ENCODE measurements around the gene EFHC2. TPM values are rescaled to one million over a fixed set of nuclear protein-coding genes. Genes with fewer than 3 reads are reported as not detected.

The EFHC2 gene
- total and polyA plus RNA-seq, 4 donors = 0.10 to 0.84 (median 0.81) TPM; not detected in 1

- DNase-seq (no peak), ATAC-seq (ENCODE audit: low FRiP score) (no peak)
- intact Hi-C loops (cut with DNase I) = no loop called here
- no peaks in the 10 kb centered on the region for H3K27me3 ChIP-seq (ENCODE audit: control insufficient read depth in 1 of 2, insufficient read depth in 2 of 2, low read length in 1 of 2)
- H3K9me3 ChIP-seq (ENCODE audit: control insufficient read depth, low read length) = no peaks in the 10 kb centered on the region
- no peak overlapping the region for H3K27ac ChIP-seq (ENCODE audit: low read depth in 1 of 2, low read length in 2 of 2)
- H3K36me3 ChIP-seq (ENCODE audit: control insufficient read depth in 1 of 2, insufficient read depth in 2 of 2, low read length in 1 of 2) = no peaks in the 10 kb centered on the region
- H3K4me1 ChIP-seq (ENCODE audit: control insufficient read depth in 1 of 2, insufficient read depth in 2 of 2, low read length in 2 of 2) = no peaks in the 10 kb centered on the region
- whole genome bisulfite sequencing, 2 donors = 23 to 51% methylated on average over 8 of the region's 8 CpGs
- H3K4me3 ChIP-seq (ENCODE audit: low read length in 2 of 2) = no peak overlapping the region
These were observed 199.1 kb downstream of the EFHC2 start for GRCh38 chrX:44144177-44144945.

DNA sequence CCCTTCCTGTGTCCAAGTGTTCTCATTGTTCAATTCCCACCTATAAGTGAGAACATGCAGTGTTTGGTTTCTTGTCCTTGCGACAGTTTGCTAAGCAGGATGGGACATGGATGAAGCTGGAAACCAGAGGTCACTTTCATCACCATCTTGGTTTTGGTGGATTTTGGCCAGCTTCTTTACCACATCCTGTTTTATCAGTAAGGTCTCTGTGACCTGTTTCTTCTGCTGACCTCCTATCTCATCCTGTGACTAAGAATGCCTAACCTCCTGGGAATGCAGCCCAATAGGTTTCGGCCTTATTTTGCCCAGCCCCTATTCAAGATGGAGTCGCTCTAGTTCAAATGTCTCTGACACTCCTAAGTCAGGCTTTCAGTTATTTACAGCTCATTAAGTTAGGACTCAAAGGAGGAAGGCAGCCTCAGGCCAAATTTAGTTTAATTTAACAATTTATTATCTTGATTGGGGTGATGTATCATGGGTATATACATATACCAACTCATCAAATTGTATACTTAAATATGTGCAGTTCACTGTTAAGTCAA is 200.3 kb downstream of the EFHC2 start:
- DNase-seq = no peak
- intact Hi-C loops (cut with DNase I) = no loop called here
- no peak for ATAC-seq (ENCODE audit: low FRiP score)
- no peaks in the 10 kb centered on the region for H3K9me3 ChIP-seq (ENCODE audit: control insufficient read depth, low read length)
- H3K27ac ChIP-seq (ENCODE audit: low read depth in 1 of 2, low read length in 2 of 2) = no peak overlapping the region
- 96 to 98% methylated on average over 3 of the region's 3 CpGs for WGBS, 2 donors
- no peaks in the 10 kb centered on the region for H3K36me3 ChIP-seq (ENCODE audit: control insufficient read depth in 1 of 2, insufficient read depth in 2 of 2, low read length in 1 of 2)
- no peaks in the 10 kb centered on the region for H3K4me1 ChIP-seq (ENCODE audit: control insufficient read depth in 1 of 2, insufficient read depth in 2 of 2, low read length in 2 of 2)
- H3K4me3 ChIP-seq (ENCODE audit: low read length in 2 of 2) = no peak overlapping the region
- no peaks in the 10 kb centered on the region for H3K27me3 ChIP-seq (ENCODE audit: control insufficient read depth in 1 of 2, insufficient read depth in 2 of 2, low read length in 1 of 2)

GRCh38 chrX:44130189-44130588 is 213.3 kb downstream of the EFHC2 start:
- Histone ChIP-seq H3K36me3 (ENCODE audit: control insufficient read depth in 1 of 2, insufficient read depth in 2 of 2, low read length in 1 of 2) (no peaks in the 10 kb centered on the region), H3K4me1 (ENCODE audit: control insufficient read depth in 1 of 2, insufficient read depth in 2 of 2, low read length in 2 of 2) (no peaks in the 10 kb centered on the region), H3K27me3 (ENCODE audit: control insufficient read depth in 1 of 2, insufficient read depth in 2 of 2, low read length in 1 of 2) (no peaks in the 10 kb centered on the region), H3K27ac (ENCODE audit: low read depth in 1 of 2, low read length in 2 of 2) (no peak overlapping the region), H3K9me3 (ENCODE audit: control insufficient read depth, low read length) (no peaks in the 10 kb centered on the region), H3K4me3 (ENCODE audit: low read length in 2 of 2) (no peak overlapping the region)
- WGBS, 2 donors = 63 to 78% methylated on average over 2 of the region's 2 CpGs
- no peak for DNase-seq
- ATAC-seq (ENCODE audit: low FRiP score) = no peak
- intact Hi-C loops (cut with DNase I) = no loop called here

DNA sequence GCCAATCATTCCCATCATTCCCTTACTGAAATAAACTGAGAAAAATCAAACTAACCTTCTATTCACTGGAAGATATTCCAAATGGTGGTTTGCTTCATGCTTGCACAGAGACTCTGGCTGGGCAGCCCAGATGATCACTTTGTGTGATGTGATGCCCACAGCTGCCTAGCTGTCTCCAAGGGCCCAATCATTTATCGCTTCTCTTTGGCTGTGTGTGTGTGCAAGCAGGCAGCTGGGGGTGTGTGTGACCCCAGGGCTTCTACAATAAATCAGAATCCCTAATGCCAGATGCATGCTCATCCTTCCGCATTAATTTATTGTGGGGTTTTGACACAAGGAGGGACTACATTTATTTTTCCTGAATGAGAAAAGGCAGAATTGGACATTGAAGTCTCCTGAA is 230.1 kb downstream of the EFHC2 start:
- Histone ChIP-seq H3K4me3 (ENCODE audit: low read length in 2 of 2) (no peak overlapping the region), H3K4me1 (ENCODE audit: control insufficient read depth in 1 of 2, insufficient read depth in 2 of 2, low read length in 2 of 2) (no peaks in the 10 kb centered on the region), H3K36me3 (ENCODE audit: control insufficient read depth in 1 of 2, insufficient read depth in 2 of 2, low read length in 1 of 2) (no peaks in the 10 kb centered on the region), H3K9me3 (ENCODE audit: control insufficient read depth, low read length) (no peaks in the 10 kb centered on the region), H3K27me3 (ENCODE audit: control insufficient read depth in 1 of 2, insufficient read depth in 2 of 2, low read length in 1 of 2) (no peaks in the 10 kb centered on the region), H3K27ac (ENCODE audit: low read depth in 1 of 2, low read length in 2 of 2) (no peak overlapping the region)
- ATAC-seq (ENCODE audit: low FRiP score) (no peak), DNase-seq (no peak)
- WGBS, 2 donors = 92 to 96% methylated on average over 2 of the region's 2 CpGs
- intact Hi-C loops (cut with DNase I) = no loop called here

DNA sequence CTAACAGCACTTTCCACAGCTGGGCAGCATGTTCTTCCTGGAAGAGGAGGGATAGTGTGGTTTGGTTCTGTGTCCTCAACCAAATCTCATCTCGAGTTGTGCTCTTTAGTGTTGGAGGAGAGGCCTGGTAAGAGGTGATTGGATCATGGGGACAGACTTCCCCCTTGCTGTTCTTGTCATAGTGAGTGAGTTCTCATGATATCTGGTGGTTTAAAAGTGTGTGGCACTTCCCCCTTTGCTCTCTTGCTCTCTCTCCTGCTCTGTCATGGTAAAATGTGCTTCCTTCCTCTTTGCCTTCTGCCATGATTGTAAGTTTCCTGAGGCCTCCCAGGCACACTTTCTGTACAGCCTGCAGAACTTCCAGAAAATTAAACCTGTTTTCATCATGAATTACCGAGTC is 236.6 kb downstream of the EFHC2 start:
- intact Hi-C loops (cut with DNase I) = no loop called here
- WGBS, 2 donors = 57 to 85% methylated on average over 2 of the region's 2 CpGs

GRCh38 chrX:44105228-44105913 is 238.1 kb downstream of the EFHC2 start:
- H3K27ac ChIP-seq (ENCODE audit: low read depth in 1 of 2, low read length in 2 of 2) = no peak overlapping the region
- H3K27me3 ChIP-seq (ENCODE audit: control insufficient read depth in 1 of 2, insufficient read depth in 2 of 2, low read length in 1 of 2) = no peaks in the 10 kb centered on the region
- DNase-seq = no peak
- no peak overlapping the region for H3K4me3 ChIP-seq (ENCODE audit: low read length in 2 of 2)
- H3K9me3 ChIP-seq (ENCODE audit: control insufficient read depth, low read length) = no peaks in the 10 kb centered on the region
- ATAC-seq (ENCODE audit: low FRiP score) = no peak
- no peaks in the 10 kb centered on the region for H3K36me3 ChIP-seq (ENCODE audit: control insufficient read depth in 1 of 2, insufficient read depth in 2 of 2, low read length in 1 of 2)
- H3K4me1 ChIP-seq (ENCODE audit: control insufficient read depth in 1 of 2, insufficient read depth in 2 of 2, low read length in 2 of 2) = no peaks in the 10 kb centered on the region
- WGBS, 2 donors = 41 to 51% methylated on average over 12 of the region's 12 CpGs
- intact Hi-C loops (cut with DNase I) = no loop called here

More for the DNA sequence above, 236.6 kb downstream of the EFHC2 start:
- Histone ChIP-seq H3K36me3 (ENCODE audit: control insufficient read depth in 1 of 2, insufficient read depth in 2 of 2, low read length in 1 of 2) (no peaks in the 10 kb centered on the region), H3K4me3 (ENCODE audit: low read length in 2 of 2) (no peak overlapping the region), H3K27me3 (ENCODE audit: control insufficient read depth in 1 of 2, insufficient read depth in 2 of 2, low read length in 1 of 2) (no peaks in the 10 kb centered on the region), H3K9me3 (ENCODE audit: control insufficient read depth, low read length) (no peaks in the 10 kb centered on the region), H3K4me1 (ENCODE audit: control insufficient read depth in 1 of 2, insufficient read depth in 2 of 2, low read length in 2 of 2) (no peaks in the 10 kb centered on the region), H3K27ac (ENCODE audit: low read depth in 1 of 2, low read length in 2 of 2) (no peak overlapping the region)
- no peak for ATAC-seq (ENCODE audit: low FRiP score)
- DNase-seq = no peak

GRCh38 chrX:44104699-44105098 is 238.8 kb downstream of the EFHC2 start:
- 38 to 64% methylated on average over 3 of the region's 3 CpGs for WGBS, 2 donors
- H3K9me3 ChIP-seq (ENCODE audit: control insufficient read depth, low read length) = no peaks in the 10 kb centered on the region
- H3K27ac ChIP-seq (ENCODE audit: low read depth in 1 of 2, low read length in 2 of 2) = no peak overlapping the region
- H3K4me3 ChIP-seq (ENCODE audit: low read length in 2 of 2) = no peak overlapping the region
- intact Hi-C loops (cut with DNase I) = no loop called here
- DNase-seq (no peak), ATAC-seq (ENCODE audit: low FRiP score) (no peak)
- H3K4me1 ChIP-seq (ENCODE audit: control insufficient read depth in 1 of 2, insufficient read depth in 2 of 2, low read length in 2 of 2) = no peaks in the 10 kb centered on the region
- H3K36me3 ChIP-seq (ENCODE audit: control insufficient read depth in 1 of 2, insufficient read depth in 2 of 2, low read length in 1 of 2) = no peaks in the 10 kb centered on the region
- H3K27me3 ChIP-seq (ENCODE audit: control insufficient read depth in 1 of 2, insufficient read depth in 2 of 2, low read length in 1 of 2) = no peaks in the 10 kb centered on the region

- no peaks in the 10 kb centered on the region for H3K4me1 ChIP-seq (ENCODE audit: control insufficient read depth in 1 of 2, insufficient read depth in 2 of 2, low read length in 2 of 2)
- H3K27me3 ChIP-seq (ENCODE audit: control insufficient read depth in 1 of 2, insufficient read depth in 2 of 2, low read length in 1 of 2) = no peaks in the 10 kb centered on the region
- intact Hi-C loops (cut with DNase I) = no loop called here
- no peak overlapping the region for H3K4me3 ChIP-seq (ENCODE audit: low read length in 2 of 2)
- no peaks in the 10 kb centered on the region for H3K36me3 ChIP-seq (ENCODE audit: control insufficient read depth in 1 of 2, insufficient read depth in 2 of 2, low read length in 1 of 2)
- WGBS, 2 donors = 82 to 90% methylated on average over 3 of the region's 3 CpGs
- H3K9me3 ChIP-seq (ENCODE audit: control insufficient read depth, low read length) = no peaks in the 10 kb centered on the region
- no peak for ATAC-seq (ENCODE audit: low FRiP score)
- no peak overlapping the region for H3K27ac ChIP-seq (ENCODE audit: low read depth in 1 of 2, low read length in 2 of 2)
- no peak for DNase-seq
These were observed 242.2 kb downstream of the EFHC2 start for GRCh38 chrX:44101281-44101680.

DNA sequence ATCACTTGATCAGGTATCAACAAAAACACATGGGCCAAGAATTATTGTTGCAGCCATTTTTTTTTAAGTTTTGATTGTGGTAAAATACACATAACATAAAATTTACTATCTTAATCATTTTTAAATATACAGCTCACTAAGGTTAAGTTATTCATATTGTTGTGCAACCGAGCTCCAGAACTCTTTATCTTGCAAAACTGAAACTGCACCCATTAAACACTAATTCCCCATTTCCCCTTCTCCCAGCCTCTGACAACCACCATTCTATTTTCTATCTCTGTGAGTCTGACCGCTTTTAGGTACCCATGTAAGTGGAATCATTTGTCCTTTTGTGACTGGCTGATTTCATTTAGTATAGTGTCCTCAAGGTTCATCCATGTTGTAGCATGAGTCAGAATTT is 244.1 kb downstream of the EFHC2 start:
- Histone ChIP-seq H3K9me3 (ENCODE audit: control insufficient read depth, low read length) (no peaks in the 10 kb centered on the region), H3K27me3 (ENCODE audit: control insufficient read depth in 1 of 2, insufficient read depth in 2 of 2, low read length in 1 of 2) (no peaks in the 10 kb centered on the region), H3K4me3 (ENCODE audit: low read length in 2 of 2) (no peak overlapping the region), H3K4me1 (ENCODE audit: control insufficient read depth in 1 of 2, insufficient read depth in 2 of 2, low read length in 2 of 2) (no peaks in the 10 kb centered on the region), H3K27ac (ENCODE audit: low read depth in 1 of 2, low read length in 2 of 2) (no peak overlapping the region), H3K36me3 (ENCODE audit: control insufficient read depth in 1 of 2, insufficient read depth in 2 of 2, low read length in 1 of 2) (no peaks in the 10 kb centered on the region)
- intact Hi-C loops (cut with DNase I) = no loop called here
- ATAC-seq (ENCODE audit: low FRiP score) = no peak
- WGBS, 2 donors = 65 to 84% methylated on average over 2 of the region's 2 CpGs
- DNase-seq = no peak
